RWPE1 (cell line): ENCODE results near the gene CNTN4.

Source experiments
- CTCF ChIA-PET: fragments of 350-600 bp; sonication (Branson Sonifier 250); formaldehyde crosslinking; extraction: SDS; loops from one replicate; lab custom pipeline; 2021; lab: Yijun Ruan, JAX
- POLR2A ChIA-PET: fragments of 400-600 bp; formaldehyde crosslinking; extraction: SDS; loops from one replicate; lab custom pipeline; 2020; ENCODE audit warnings: antibody characterized with exemption; ENCODE audit not compliant: low non-redundant PET; lab: Yijun Ruan, JAX
- DNase-seq: peaks from one replicate; pipeline ENCODE4 v3.0.0; 2012; ENCODE audit warnings: low spot score
- H3K27ac ChIP-seq: fragments of 450-650 bp; 2 replicates; pipeline ENCODE4 v1.5.1; 2017
- CTCF ChIP-seq: fragments of 450-650 bp; conservative IDR thresholded peaks from 2 replicates; pipeline ENCODE4 v1.5.1; 2017; ENCODE audit warnings: low read depth, mild to moderate bottlenecking

Gene CNTN4

GRCh38 chr3:2656806-2657777 lies 558.4 kb downstream of the CNTN4 start:
- no peak for DNase-seq
- no peak for TF ChIP-seq CTCF
- ChIA-PET CTCF (no interaction called here), POLR2A (no interaction called here)
- no peak overlapping the region for H3K27ac ChIP-seq

- CTCF ChIA-PET, result no interaction called here
- H3K27ac ChIP-seq, result no peak overlapping the region
- no peak for TF ChIP-seq CTCF
- DNase-seq, result no peak
- POLR2A ChIA-PET, result no interaction called here
Measured at GRCh38 chr3:2657971-2658370, 559.3 kb downstream of the CNTN4 start.

GRCh38 chr3:2659896-2660295 lies 561.2 kb downstream of the CNTN4 start:
- no peak for DNase-seq
- ChIA-PET CTCF (no interaction called here), POLR2A (no interaction called here)
- no peak overlapping the region for H3K27ac ChIP-seq
- no peak for TF ChIP-seq CTCF

GRCh38 chr3:2661078-2661477 lies 562.4 kb downstream of the CNTN4 start:
- ChIA-PET POLR2A (no interaction called here), CTCF (no interaction called here)
- no peak for TF ChIP-seq CTCF
- DNase-seq, result no peak
- H3K27ac ChIP-seq, result no peak overlapping the region

GRCh38 chr3:2677501-2677900 lies 578.8 kb downstream of the CNTN4 start:
- TF ChIP-seq CTCF, result no peak
- ChIA-PET CTCF (no interaction called here), POLR2A (no interaction called here)
- H3K27ac ChIP-seq, result no peak overlapping the region
- no peak for DNase-seq

GRCh38 chr3:2680236-2680635 lies 581.6 kb downstream of the CNTN4 start:
- no peak for TF ChIP-seq CTCF

More at GRCh38 chr3:2680236-2680635, 581.6 kb downstream of the CNTN4 start:
- POLR2A ChIA-PET, result no interaction called here
- no peak for DNase-seq
- CTCF ChIA-PET, result no interaction called here
- H3K27ac ChIP-seq, result no peak overlapping the region
